Limb (tissue), 2 donors: ENCODE results near the gene MIGA2.

ENCODE experiments used
- DNase-seq, 2 donors: peaks; one replicate each; pipeline ENCODE4 v3.0.0-alpha.2; 2016; ENCODE audit errors: extremely low spot score in 2 of 2

The MIGA2 gene

GRCh38 chr9:129121483-129121882 lies 85.1 kb downstream of the MIGA2 start:
- DNase-seq: no peak
